A549 (cell line): Measurements from ENCODE around the gene MAPKAP1. TPM values are rescaled to one million over a fixed set of nuclear protein-coding genes. Genes with fewer than 3 reads are reported as not detected.

Experiments used
- ATAC-seq, 2 experiments: fragments of 200-7000 bp in 1 of 2; fragments of >200 bp in 1 of 2; cut with Nextera tagmentation in 1 of 2; cut with Tn5 transposase in 1 of 2; 3 replicates each; pipeline versions ENCODE4 v1.8.0 to v1.9.1; 2018 to 2020; ENCODE audit warnings: mild to moderate bottlenecking in 1 of 2, moderate library complexity in 1 of 2
- CTCF ChIA-PET: fragments of 300-600 bp; sonication (Branson Sonifier 250); formaldehyde crosslinking; extraction: SDS; loops from one replicate; lab custom pipeline; 2021; ENCODE audit warnings: antibody characterized with exemption, inconsistent platforms; lab: Yijun Ruan, JAX
- POLR2A ChIA-PET: fragments of 350-600 bp; formaldehyde crosslinking; extraction: SDS; loops from one replicate; lab custom pipeline; 2021; ENCODE audit warnings: antibody characterized with exemption, inconsistent platforms; lab: Yijun Ruan, JAX
- DNase-seq, 2 experiments: peaks; one replicate each; pipeline versions ENCODE4 v3.0.0 to v3.0.0-alpha.2; 2011 to 2016; ENCODE audit warnings: low read depth in 1 of 2, low spot score in 1 of 2
- FAIRE-seq: peaks from 2 replicates; lab custom pipeline; 2011; peaks lifted over from hg19 to GRCh38; lab: Jason Lieb, UNC
- H3K27ac ChIP-seq, 2 experiments: fragments of >200 bp; sonication (Bioruptor Twin); formaldehyde crosslinking; 3 replicates each; pipeline ENCODE4 v1.5.1; 2016 to 2017
- H3K4me1 ChIP-seq: fragments of >200 bp; sonication (Bioruptor Twin); formaldehyde crosslinking; 3 replicates; pipeline ENCODE4 v1.6.1; 2016
- H3K4me2 ChIP-seq: fragments of >200 bp; sonication (Bioruptor Twin); formaldehyde crosslinking; 3 replicates; pipeline ENCODE4 v1.6.1; 2016
- H3K4me3 ChIP-seq: fragments of >200 bp; sonication (Bioruptor Twin); formaldehyde crosslinking; 3 replicates; pipeline ENCODE4 v1.5.1; 2016
- H3K9me3 ChIP-seq: fragments of >200 bp; sonication (Bioruptor Twin); formaldehyde crosslinking; 3 replicates; pipeline ENCODE4 v1.6.1; 2016
- CBX2 ChIP-seq: fragments of 200-600 bp; sonication (generic); IDR thresholded peaks from 2 replicates; pipeline ENCODE4 v1.6.1; 2016; ENCODE audit warnings: low read depth, mild to moderate bottlenecking, borderline replicate concordance
- CBX8 ChIP-seq: fragments of 200-600 bp; sonication (generic); IDR thresholded peaks from 2 replicates; pipeline ENCODE4 v1.6.1; 2016
- E2F6 ChIP-seq: IDR thresholded peaks from 2 replicates; pipeline ENCODE4 v1.6.1; 2012; ENCODE audit warnings: low read depth, borderline replicate concordance
- FOSB ChIP-seq: fragments of 250-450 bp; sonication (Bioruptor Pico); IDR thresholded peaks from 2 replicates; pipeline ENCODE4 v1.5.0; 2020; ENCODE audit warnings: mild to moderate bottlenecking, moderate library complexity
- FOSL2 ChIP-seq, 2 experiments: fragments of 450-650 bp in 1 of 2; fragments of >200 bp in 1 of 2; sonication (Bioruptor Twin) in 1 of 2; formaldehyde crosslinking; IDR thresholded peaks; 2 replicates each; pipeline versions ENCODE4 v1.5.0 to v1.6.1; 2016 to 2020; ENCODE audit warnings: mild to moderate bottlenecking in 1 of 2, moderate library complexity in 1 of 2
- GATA3 ChIP-seq: IDR thresholded peaks from 2 replicates; pipeline ENCODE4 v1.6.1; 2012; ENCODE audit warnings: borderline replicate concordance
- HDAC2 ChIP-seq: fragments of 200-600 bp; sonication (generic); IDR thresholded peaks from 2 replicates; pipeline ENCODE4 v1.6.1; 2016
- HES2 ChIP-seq: fragments of >200 bp; sonication (Bioruptor Twin); formaldehyde crosslinking; IDR thresholded peaks from 2 replicates; pipeline ENCODE4 v1.6.1; 2016
- HOXB5 ChIP-seq: fragments of 250-450 bp; sonication (Bioruptor Pico); IDR thresholded peaks from 2 replicates; pipeline ENCODE4 v1.5.0; 2020; ENCODE audit warnings: mild to moderate bottlenecking, moderate library complexity
- JUN ChIP-seq, 2 experiments: fragments of >200 bp; sonication (Bioruptor Twin); formaldehyde crosslinking; IDR thresholded peaks; 2 replicates in 1 of 2; 3 replicates in 1 of 2; pipeline ENCODE4 v1.6.1; 2016 to 2017
- KDM5A ChIP-seq: fragments of 200-600 bp; sonication (generic); IDR thresholded peaks from 2 replicates; pipeline ENCODE4 v1.6.1; 2016; ENCODE audit warnings: antibody characterized with exemption, mild to moderate bottlenecking
- MAX ChIP-seq: IDR thresholded peaks from 2 replicates; pipeline ENCODE4 v1.6.1; 2012
- MAZ ChIP-seq: fragments of 150-350 bp; IDR thresholded peaks from 2 replicates; pipeline ENCODE4 v1.6.1; 2014; ENCODE audit warnings: antibody characterized with exemption, low read depth, low read length, borderline replicate concordance
- PHF8 ChIP-seq: fragments of 200-600 bp; sonication (generic); IDR thresholded peaks from 2 replicates; pipeline ENCODE4 v1.6.1; 2016; ENCODE audit warnings: low read depth, mild to moderate bottlenecking, antibody characterized with exemption, moderate library complexity, borderline replicate concordance
- POLR2AphosphoS2 ChIP-seq: conservative IDR thresholded peaks from 2 replicates; pipeline ENCODE4 v1.6.1; 2012; ENCODE audit warnings: low read length, improper control_type of control experiment, inconsistent platforms
- RNF2 ChIP-seq: fragments of 200-600 bp; sonication (generic); IDR thresholded peaks from 2 replicates; pipeline ENCODE4 v1.6.1; 2016; ENCODE audit warnings: low read depth, mild to moderate bottlenecking, antibody characterized with exemption, moderate library complexity, borderline replicate concordance
- SMC3 ChIP-seq: fragments of >200 bp; sonication (Bioruptor Twin); formaldehyde crosslinking; IDR thresholded peaks from 3 replicates; pipeline ENCODE4 v1.6.1; 2018; ENCODE audit warnings: inconsistent platforms
- TFCP2L1 ChIP-seq: fragments of 250-450 bp; sonication (Bioruptor Pico); IDR thresholded peaks from 2 replicates; pipeline ENCODE4 v1.5.0; 2021; ENCODE audit warnings: mild to moderate bottlenecking
- ZC3H11A ChIP-seq: fragments of 450-650 bp; IDR thresholded peaks from 2 replicates; pipeline ENCODE4 v1.6.1; 2014; ENCODE audit warnings: antibody characterized with exemption, mild to moderate bottlenecking
- ZNF302 ChIP-seq: fragments of 250-450 bp; sonication (Bioruptor Pico); IDR thresholded peaks from 2 replicates; pipeline ENCODE4 v1.9.0; 2021; ENCODE audit warnings: inconsistent platforms, mild to moderate bottlenecking, moderate library complexity
- WGBS: methylation state at CpG from one replicate; pipeline ENCODE4 v1.1.6; 2017; ENCODE audit errors: missing lambda C conversion rate; 5-methylcytosine and 5-hydroxymethylcytosine counted together
- polyA plus RNA-seq, 4 experiments: library from polyadenylated mRNA; depleted of rRNA in 3 of 4; stranded (reverse); fragments of >200 nt; fragmentation: RNase III in 1 of 4; extraction: RNeasy Plus Mini Kit Qiagen cat#74134 plus additional on column Dnase treatment in 1 of 4; gene quantifications; 2 replicates in 3 of 4; 3 replicates in 1 of 4; pipeline ENCODE4 v1.2.3, GENCODE V29; 2011 to 2017
- TF ChIP-seq, protein P1 (sequence below): fragments of 250-450 bp; sonication (Bioruptor Pico); IDR thresholded peaks from 2 replicates; pipeline ENCODE4 v1.5.0; 2021; ENCODE audit warnings: mild to moderate bottlenecking, moderate library complexity, borderline replicate concordance
- TF ChIP-seq, protein P2 (sequence below): IDR thresholded peaks from 2 replicates; pipeline ENCODE4 v1.6.1; 2012
- TF ChIP-seq, protein P3 (sequence below): fragments of >200 bp; sonication (Bioruptor Twin); formaldehyde crosslinking; IDR thresholded peaks from 3 replicates; pipeline ENCODE4 v1.6.1; 2016
- TF ChIP-seq, protein P4 (sequence below): fragments of 450-650 bp; IDR thresholded peaks from 2 replicates; pipeline ENCODE4 v1.6.1; 2014; ENCODE audit warnings: antibody characterized with exemption

MAPKAP1 gene
- polyA plus RNA-seq, 2 of the 4 experiments (the other 2 are of a cell fraction), result 49.9 to 119 TPM

DNA sequence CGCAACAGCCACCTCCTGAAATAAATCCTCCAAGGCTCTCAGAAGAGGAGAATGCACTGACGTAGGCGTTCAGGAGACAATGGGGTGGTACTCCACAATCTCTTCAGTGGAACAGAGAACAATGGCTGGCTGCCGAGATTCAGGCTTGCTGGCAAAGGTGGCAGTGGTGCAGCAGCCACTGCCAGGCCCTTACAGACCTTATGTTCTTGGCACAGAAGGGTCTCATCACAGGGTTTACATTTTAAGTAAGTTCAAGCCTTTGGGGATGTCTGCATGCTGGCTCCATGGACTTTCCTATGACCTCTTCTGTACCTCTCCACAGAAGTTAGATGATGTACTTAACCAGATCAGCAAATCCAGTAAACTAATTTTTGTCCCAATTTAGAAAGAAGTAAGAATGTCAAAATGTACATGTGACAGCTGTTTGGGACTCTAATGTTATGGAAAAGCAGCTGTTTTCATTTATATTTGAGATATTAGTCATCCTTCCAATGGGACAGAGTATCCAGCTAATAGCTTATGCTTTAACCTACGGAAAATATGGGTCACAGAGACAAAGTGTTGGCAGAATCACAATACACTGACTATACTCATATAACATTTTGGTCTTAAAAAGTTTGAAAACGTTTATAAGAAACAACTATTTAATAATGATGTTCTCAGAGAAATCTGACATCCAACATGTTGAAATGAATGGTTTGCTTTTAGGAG, 180.9 kb downstream of the MAPKAP1 start:
- DNase-seq (no peak), ATAC-seq (no peak), FAIRE-seq (no peak)
- TF ChIP-seq, protein P1, sequence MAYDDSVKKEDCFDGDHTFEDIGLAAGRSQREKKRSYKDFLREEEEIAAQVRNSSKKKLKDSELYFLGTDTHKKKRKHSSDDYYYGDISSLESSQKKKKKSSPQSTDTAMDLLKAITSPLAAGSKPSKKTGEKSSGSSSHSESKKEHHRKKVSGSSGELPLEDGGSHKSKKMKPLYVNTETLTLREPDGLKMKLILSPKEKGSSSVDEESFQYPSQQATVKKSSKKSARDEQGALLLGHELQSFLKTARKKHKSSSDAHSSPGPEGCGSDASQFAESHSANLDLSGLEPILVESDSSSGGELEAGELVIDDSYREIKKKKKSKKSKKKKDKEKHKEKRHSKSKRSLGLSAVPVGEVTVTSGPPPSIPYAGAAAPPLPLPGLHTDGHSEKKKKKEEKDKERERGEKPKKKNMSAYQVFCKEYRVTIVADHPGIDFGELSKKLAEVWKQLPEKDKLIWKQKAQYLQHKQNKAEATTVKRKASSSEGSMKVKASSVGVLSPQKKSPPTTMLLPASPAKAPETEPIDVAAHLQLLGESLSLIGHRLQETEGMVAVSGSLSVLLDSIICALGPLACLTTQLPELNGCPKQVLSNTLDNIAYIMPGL (CRISPR knock-in tag), result no peak
- TF ChIP-seq KDM5A, result no peak
- TF ChIP-seq TFCP2L1 (CRISPR knock-in tag), result no peak
- TF ChIP-seq CBX2, result no peak
- no peak for TF ChIP-seq POLR2AphosphoS2
- no peak for TF ChIP-seq RNF2
- no peak for TF ChIP-seq CBX8
- TF ChIP-seq, protein P2, sequence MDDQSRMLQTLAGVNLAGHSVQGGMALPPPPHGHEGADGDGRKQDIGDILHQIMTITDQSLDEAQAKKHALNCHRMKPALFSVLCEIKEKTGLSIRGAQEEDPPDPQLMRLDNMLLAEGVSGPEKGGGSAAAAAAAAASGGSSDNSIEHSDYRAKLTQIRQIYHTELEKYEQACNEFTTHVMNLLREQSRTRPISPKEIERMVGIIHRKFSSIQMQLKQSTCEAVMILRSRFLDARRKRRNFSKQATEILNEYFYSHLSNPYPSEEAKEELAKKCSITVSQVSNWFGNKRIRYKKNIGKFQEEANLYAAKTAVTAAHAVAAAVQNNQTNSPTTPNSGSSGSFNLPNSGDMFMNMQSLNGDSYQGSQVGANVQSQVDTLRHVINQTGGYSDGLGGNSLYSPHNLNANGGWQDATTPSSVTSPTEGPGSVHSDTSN, result no peak
- TF ChIP-seq ZNF302, result no peak
- no peak for TF ChIP-seq HES2
- Histone ChIP-seq H3K4me1 (peaks cover 20% of the 10 kb centered on the region), H3K4me2 (no peak overlapping the region), H3K9me3 (no peaks in the 10 kb centered on the region), H3K27ac (no peak overlapping the region), H3K4me3 (no peak overlapping the region)
- WGBS, result 77% methylated on average over 6 of the region's 6 CpGs
- POLR2A ChIA-PET, result no interaction called here
- CTCF ChIA-PET, result interaction anchor here (0.7 to 1.3 kb wide), 3 partner anchors 21 to 148 kb away, joined by 3 read pairs; no protein-coding TSS in a partner anchor

DNA sequence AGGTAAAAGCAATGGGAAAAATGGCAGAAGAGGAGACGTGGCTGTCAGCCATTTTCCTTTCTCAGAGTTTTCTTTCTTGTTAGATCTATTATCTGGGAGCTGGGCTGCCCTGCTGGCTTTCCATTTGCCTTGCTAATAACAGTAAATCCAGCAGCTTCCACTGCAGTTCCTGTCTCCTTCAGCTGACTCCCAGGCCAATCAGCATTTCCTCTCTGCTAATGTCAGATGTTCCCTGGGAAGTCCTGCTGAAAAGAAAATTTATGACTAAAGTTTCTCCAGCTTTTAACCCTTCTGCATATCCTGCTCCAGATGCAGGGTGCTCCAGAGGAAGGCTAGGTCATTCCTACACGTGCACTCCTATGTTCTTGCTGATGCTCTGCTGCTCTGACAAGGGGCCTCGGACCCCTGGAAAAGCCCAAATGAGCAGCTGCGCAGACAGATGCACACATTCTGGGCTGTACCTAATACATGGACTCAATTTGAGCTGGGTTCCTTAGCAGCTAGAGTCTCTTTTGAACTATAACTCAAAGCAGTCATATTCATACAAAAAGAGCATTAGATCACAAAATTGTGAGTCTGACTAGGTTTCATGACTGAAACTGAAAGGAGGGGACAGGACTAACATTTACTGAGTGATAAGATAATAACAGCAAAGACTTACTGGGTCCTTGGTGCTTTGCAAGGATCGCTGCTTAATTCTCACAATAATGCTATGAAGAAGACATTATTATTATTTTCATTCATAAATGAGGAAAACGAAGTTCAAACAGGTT, 182.2 kb downstream of the MAPKAP1 start:
- TF ChIP-seq, protein P3, sequence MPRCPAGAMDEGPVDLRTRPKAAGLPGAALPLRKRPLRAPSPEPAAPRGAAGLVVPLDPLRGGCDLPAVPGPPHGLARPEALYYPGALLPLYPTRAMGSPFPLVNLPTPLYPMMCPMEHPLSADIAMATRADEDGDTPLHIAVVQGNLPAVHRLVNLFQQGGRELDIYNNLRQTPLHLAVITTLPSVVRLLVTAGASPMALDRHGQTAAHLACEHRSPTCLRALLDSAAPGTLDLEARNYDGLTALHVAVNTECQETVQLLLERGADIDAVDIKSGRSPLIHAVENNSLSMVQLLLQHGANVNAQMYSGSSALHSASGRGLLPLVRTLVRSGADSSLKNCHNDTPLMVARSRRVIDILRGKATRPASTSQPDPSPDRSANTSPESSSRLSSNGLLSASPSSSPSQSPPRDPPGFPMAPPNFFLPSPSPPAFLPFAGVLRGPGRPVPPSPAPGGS, result no peak
- TF ChIP-seq TFCP2L1 (CRISPR knock-in tag), result no peak
- TF ChIP-seq FOSB, result no peak
- TF ChIP-seq MAZ, result no peak
- no peak for TF ChIP-seq SMC3
- TF ChIP-seq, protein P1 (CRISPR knock-in tag), result no peak
- no peak for TF ChIP-seq HOXB5 (CRISPR knock-in tag)
- no peak for TF ChIP-seq MAX
- no peak for TF ChIP-seq ZC3H11A
- no peak for TF ChIP-seq JUN (IDR thresholded peaks at IDR 0.05)
- TF ChIP-seq CBX2, result no peak
- no peak for TF ChIP-seq PHF8
- TF ChIP-seq FOSL2 (IDR thresholded peaks at IDR 0.05), result no peak
- no peak for TF ChIP-seq FOSL2 (CRISPR knock-in tag; IDR thresholded peaks at IDR 0.05)
- no peak for TF ChIP-seq E2F6
- TF ChIP-seq HDAC2, result no peak
- TF ChIP-seq GATA3, result no peak
- TF ChIP-seq, protein P4, sequence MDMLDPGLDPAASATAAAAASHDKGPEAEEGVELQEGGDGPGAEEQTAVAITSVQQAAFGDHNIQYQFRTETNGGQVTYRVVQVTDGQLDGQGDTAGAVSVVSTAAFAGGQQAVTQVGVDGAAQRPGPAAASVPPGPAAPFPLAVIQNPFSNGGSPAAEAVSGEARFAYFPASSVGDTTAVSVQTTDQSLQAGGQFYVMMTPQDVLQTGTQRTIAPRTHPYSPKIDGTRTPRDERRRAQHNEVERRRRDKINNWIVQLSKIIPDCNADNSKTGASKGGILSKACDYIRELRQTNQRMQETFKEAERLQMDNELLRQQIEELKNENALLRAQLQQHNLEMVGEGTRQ, result no peak
- no peak for TF ChIP-seq CBX8
- Histone ChIP-seq H3K9me3 (no peaks in the 10 kb centered on the region), H3K4me1 (peaks cover 20% of the 10 kb centered on the region), H3K27ac (no peak overlapping the region), H3K4me3 (no peak overlapping the region), H3K4me2 (no peak overlapping the region)
- DNase-seq, result no peak
- WGBS, result 91% methylated on average over 6 of the region's 6 CpGs
- FAIRE-seq, result no peak
- POLR2A ChIA-PET, result no interaction called here
- CTCF ChIA-PET, result interaction anchor here (1.2 to 1.9 kb wide), 2 partner anchors 117 to 874 kb away, joined by 4 read pairs; no protein-coding TSS in a partner anchor
- no peak for ATAC-seq
